SK-N-SH treated with all-trans-retinoic acid at 6 μM for 48 hours (cell line): ENCODE results near the gene PCDH8.

Experiments
- CSDC2 ChIP-seq: fragments of 250-450 bp; sonication (Bioruptor Pico); IDR thresholded peaks from 2 replicates; pipeline ENCODE4 v1.5.0; 2020; ENCODE audit warnings: mild to moderate bottlenecking, moderate library complexity
- RARB ChIP-seq: fragments of 250-450 bp; sonication (Bioruptor Pico); IDR thresholded peaks from 2 replicates; pipeline ENCODE4 v1.8.0; 2021; ENCODE audit warnings: mild to moderate bottlenecking, moderate library complexity
- ZC3H10 ChIP-seq: fragments of 250-450 bp; sonication (Bioruptor Pico); IDR thresholded peaks from 2 replicates; pipeline ENCODE4 v1.5.1; 2021; ENCODE audit warnings: mild to moderate bottlenecking, moderate library complexity
- ZFP30 ChIP-seq: fragments of 450-650 bp; formaldehyde crosslinking; IDR thresholded peaks from 2 replicates; pipeline ENCODE4 v1.5.0; 2022; ENCODE audit warnings: mild to moderate bottlenecking, moderate library complexity
- ZNF8 ChIP-seq: fragments of 450-650 bp; formaldehyde crosslinking; IDR thresholded peaks from 2 replicates; pipeline ENCODE4 v1.5.0; 2020; ENCODE audit warnings: mild to moderate bottlenecking, moderate library complexity

DNA sequence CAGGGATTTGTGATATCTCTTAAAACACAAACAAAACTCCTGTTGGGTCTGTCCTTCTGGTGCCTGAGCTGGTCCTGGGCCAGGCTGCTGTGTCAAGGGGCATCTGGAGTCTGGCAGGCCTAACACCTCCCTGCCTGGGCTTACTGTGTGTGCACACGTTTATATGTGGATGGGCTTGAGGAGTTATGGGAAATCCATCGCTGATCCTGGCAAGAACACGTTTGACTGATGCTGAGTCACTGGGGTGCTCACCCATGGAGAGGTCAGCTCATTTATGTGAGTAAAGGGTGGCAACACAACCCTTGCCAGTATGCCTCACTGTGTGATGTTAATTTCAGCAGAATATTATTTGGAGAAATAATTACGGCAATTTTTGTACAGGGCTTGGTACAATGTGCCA is 44.5 kb upstream of the PCDH8 start:
- TF ChIP-seq ZFP30 (CRISPR knock-in tag) (no peak), ZNF8 (no peak), CSDC2 (no peak), ZC3H10 (no peak), RARB (no peak)
